Middle frontal gyrus (tissue), 1 donor: ENCODE results near the gene LTBP3.
A peak's percentile ranks its signal among the peaks of the same experiment; 100 is the strongest.
"Not testable (repeated sequence)": the region's sequence is repeated elsewhere in the genome, so short reads cannot be mapped to it uniquely, and the experiment has no call there.

Experiments used
- DNase-seq: peaks from one replicate; pipeline ENCODE4 v3.0.0-alpha.2; 2015; ENCODE audit warnings: low spot score; ENCODE audit errors: extremely low spot score

LTBP3 gene

GRCh38 chr11:65512311-65512710, 45.8 kb downstream of the LTBP3 start:
- DNase-seq = not testable (repeated sequence)

- no peak for DNase-seq
Observed at GRCh38 chr11:65506772-65507505, 51.2 kb downstream of the LTBP3 start.

- DNase-seq = no peak
Observed at GRCh38 chr11:65506290-65506771, 51.8 kb downstream of the LTBP3 start.

GRCh38 chr11:65505466-65506289, 52.5 kb downstream of the LTBP3 start:
- DNase-seq = no peak

GRCh38 chr11:65504674-65505465, 53.3 kb downstream of the LTBP3 start:
- DNase-seq = no peak

GRCh38 chr11:65503949-65504673, 54.0 kb downstream of the LTBP3 start:
- no peak for DNase-seq

- no peak for DNase-seq
Observed at GRCh38 chr11:65503368-65503948, 54.7 kb downstream of the LTBP3 start.

- no peak for DNase-seq
Observed at GRCh38 chr11:65502555-65503367, 55.4 kb downstream of the LTBP3 start.

- no peak for DNase-seq
Observed at GRCh38 chr11:65502274-65502554, 55.9 kb downstream of the LTBP3 start.

GRCh38 chr11:65501472-65502273, 56.5 kb downstream of the LTBP3 start:
- DNase-seq = no peak

- DNase-seq = no peak
Observed at GRCh38 chr11:65501186-65501471, 57.0 kb downstream of the LTBP3 start.

- DNase-seq = no peak
Observed at GRCh38 chr11:65500387-65501185, 57.6 kb downstream of the LTBP3 start.

GRCh38 chr11:65499713-65500386, 58.3 kb downstream of the LTBP3 start:
- DNase-seq = no peak

GRCh38 chr11:65498977-65499712, 59.0 kb downstream of the LTBP3 start, which contains the start of gene MALAT1:
Gene MALAT1 (plus strand): TSS chr11:65499045.
- DNase-seq = peak; percentile 93

GRCh38 chr11:65498727-65498976, 59.5 kb downstream of the LTBP3 start:
- no peak for DNase-seq

GRCh38 chr11:65498042-65498726, 60.0 kb downstream of the LTBP3 start:
- no peak for DNase-seq
